CD4-positive, CD25-positive, alpha-beta regulatory T cell (primary cell): Measurements from ENCODE around the gene CCL28. TPM values are rescaled to one million over a fixed set of nuclear protein-coding genes. Genes with fewer than 3 reads are reported as not detected.
A peak's percentile ranks its signal among the peaks of the same experiment; 100 is the strongest.
"Not testable (repeated sequence)": the region's sequence is repeated elsewhere in the genome, so short reads cannot be mapped to it uniquely, and the experiment has no call there.

Experiments
- ATAC-seq, 2 donors: fragments of 150-1000 bp; cut with Tn5 transposase; one replicate each; pipeline ENCODE4 v1.10.0; 2021; ENCODE audit warnings: low read depth in 2 of 2, moderate number of reproducible peaks in 2 of 2, moderate library complexity in 1 of 2
- DNase-seq, 3 donors: peaks; one replicate each; pipeline versions ENCODE4 v3.0.0 to v3.0.0-alpha.2; 2012 to 2022; ENCODE audit warnings: mixed read lengths in 1 of 3
- H3K27ac ChIP-seq: one replicate; pipeline ENCODE4 v1.7.0; 2013; ENCODE audit warnings: mild to moderate bottlenecking, low read length; ENCODE audit not compliant: insufficient read depth, poor library complexity, severe bottlenecking
- H3K27me3 ChIP-seq: one replicate; pipeline ENCODE4 v1.7.0; 2013; ENCODE audit warnings: low read length; ENCODE audit not compliant: control insufficient read depth, insufficient read depth
- H3K36me3 ChIP-seq: one replicate; pipeline ENCODE4 v1.7.0; 2013; ENCODE audit warnings: mild to moderate bottlenecking, low read length, moderate library complexity; ENCODE audit not compliant: control insufficient read depth, insufficient read depth
- H3K4me1 ChIP-seq: 2 replicates; pipeline ENCODE4 v1.7.0; 2013; ENCODE audit warnings: mild to moderate bottlenecking, low read length; ENCODE audit not compliant: insufficient read depth, control insufficient read depth, poor library complexity, severe bottlenecking
- H3K4me3 ChIP-seq: one replicate; pipeline ENCODE4 v1.7.0; 2013; ENCODE audit warnings: low read depth, mild to moderate bottlenecking, low read length, moderate library complexity
- H3K9me3 ChIP-seq, 2 experiments: 1 replicate in 1 of 2; 2 replicates in 1 of 2; pipeline ENCODE4 v1.7.0; 2013; ENCODE audit warnings: low read length in 2 of 2, mild to moderate bottlenecking in 1 of 2, moderate library complexity in 1 of 2; ENCODE audit not compliant: control insufficient read depth in 2 of 2
- H3K27ac Mint-ChIP-seq, 3 donors: one replicate each; pipeline ENCODE4 v1.8.0; 2020 to 2022; ENCODE audit warnings: mild to moderate bottlenecking in 3 of 3, mixed read lengths in 3 of 3, moderate library complexity in 2 of 3
- H3K27me3 Mint-ChIP-seq: one replicate; pipeline ENCODE4 v1.8.0; 2022; ENCODE audit warnings: mild to moderate bottlenecking, mixed read lengths
- H3K36me3 Mint-ChIP-seq: one replicate; pipeline ENCODE4 v1.8.0; 2020; ENCODE audit warnings: mixed read lengths
- H3K4me1 Mint-ChIP-seq, 4 donors: one replicate each; pipeline ENCODE4 v1.8.0; 2020 to 2022; ENCODE audit warnings: mixed read lengths in 4 of 4, mild to moderate bottlenecking in 1 of 4
- H3K4me3 Mint-ChIP-seq, 4 donors: one replicate each; pipeline ENCODE4 v1.8.0; 2020 to 2022; ENCODE audit warnings: mild to moderate bottlenecking in 4 of 4, mixed read lengths in 4 of 4, moderate library complexity in 3 of 4
- H3K9me3 Mint-ChIP-seq, 7 donors: one replicate each; pipeline ENCODE4 v1.8.0; 2020 to 2022; ENCODE audit warnings: mixed read lengths in 7 of 7, mild to moderate bottlenecking in 3 of 7, moderate library complexity in 2 of 7
- polyA plus RNA-seq, 4 donors: library from polyadenylated mRNA; unstranded; fragments of 300-500 nt; fragmentation: Illumina TruSeq; gene quantifications; one replicate each; pipeline ENCODE4 v1.2.3, GENCODE V29; 2021
- total RNA-seq: library from RNA; stranded (reverse); gene quantifications from one replicate; pipeline ENCODE4 v1.2.3, GENCODE V29; 2022

CCL28 gene
- total and polyA plus RNA-seq, 5 donors from 2014 or later, result 14.5 to 18.4 (median 14.8) TPM

DNA sequence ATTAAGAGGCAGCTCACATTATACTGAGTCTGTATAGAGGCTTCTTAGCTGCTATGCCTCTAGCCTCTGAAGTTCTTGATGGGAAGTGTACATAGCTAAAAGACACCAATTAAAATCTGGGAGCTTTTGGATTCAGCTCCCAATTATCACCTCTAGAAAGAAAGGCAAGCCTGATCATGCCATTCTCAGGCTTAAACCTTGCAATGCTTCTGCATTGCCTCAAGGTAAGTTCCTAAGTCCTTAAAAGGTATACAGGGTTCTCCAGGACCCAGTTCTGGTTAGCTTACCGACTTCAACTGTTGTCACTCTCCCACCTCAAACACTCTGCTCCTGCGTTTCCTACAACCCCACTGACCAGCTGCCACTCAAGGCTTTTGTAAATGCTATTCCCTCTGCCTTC, 17.5 kb upstream of the CCL28 start:
- Histone ChIP-seq H3K27ac (no peak overlapping the region), H3K4me3 (no peak overlapping the region), H3K36me3 (no peaks in the 10 kb centered on the region), H3K9me3 (no peaks in the 10 kb centered on the region), H3K27me3 (no peaks in the 10 kb centered on the region), H3K4me1 (no peaks in the 10 kb centered on the region)
- no peaks in the 10 kb centered on the region for H3K4me1 Mint-ChIP-seq
- H3K9me3 Mint-ChIP-seq, result no peaks in the 10 kb centered on the region
- H3K4me3 Mint-ChIP-seq, result peak overlapping the region in 1 of 4 donors; percentile 15
- no peaks in the 10 kb centered on the region for H3K36me3 Mint-ChIP-seq
- DNase-seq (no peak), ATAC-seq (no peak)
- H3K27me3 Mint-ChIP-seq, result no peaks in the 10 kb centered on the region
- H3K27ac Mint-ChIP-seq, result no peak overlapping the region

DNA sequence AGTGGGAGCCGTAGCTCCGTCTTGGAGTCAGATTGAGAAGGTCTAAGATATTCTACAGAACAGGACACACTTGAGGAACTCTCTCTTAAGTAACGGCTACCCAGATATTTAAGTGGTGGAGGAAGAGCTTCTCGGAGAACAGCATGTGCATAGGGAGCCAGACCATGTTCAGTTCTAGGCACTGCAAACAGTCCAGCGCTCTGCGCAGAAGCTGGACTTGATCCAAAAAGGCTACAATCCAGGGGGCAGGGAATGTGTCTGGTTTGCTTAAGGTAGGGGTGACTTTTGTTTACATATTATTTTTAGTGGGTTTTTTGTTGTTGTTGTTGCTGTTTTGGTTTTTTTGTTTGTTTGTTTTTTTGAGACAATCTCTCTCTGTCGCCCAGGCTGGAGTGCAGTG, 16.8 kb upstream of the CCL28 start:
- Histone ChIP-seq H3K9me3 (no peaks in the 10 kb centered on the region), H3K27me3 (no peaks in the 10 kb centered on the region), H3K36me3 (no peaks in the 10 kb centered on the region), H3K4me1 (no peaks in the 10 kb centered on the region), H3K4me3 (no peak overlapping the region), H3K27ac (no peak overlapping the region)
- no peaks in the 10 kb centered on the region for H3K9me3 Mint-ChIP-seq
- H3K4me3 Mint-ChIP-seq, result no peak overlapping the region
- ATAC-seq (no peak), DNase-seq (no peak)
- peak overlapping the region in 1 of 3 donors; percentile 19 for H3K27ac Mint-ChIP-seq
- no peaks in the 10 kb centered on the region for H3K27me3 Mint-ChIP-seq
- no peaks in the 10 kb centered on the region for H3K4me1 Mint-ChIP-seq
- H3K36me3 Mint-ChIP-seq, result no peaks in the 10 kb centered on the region

DNA sequence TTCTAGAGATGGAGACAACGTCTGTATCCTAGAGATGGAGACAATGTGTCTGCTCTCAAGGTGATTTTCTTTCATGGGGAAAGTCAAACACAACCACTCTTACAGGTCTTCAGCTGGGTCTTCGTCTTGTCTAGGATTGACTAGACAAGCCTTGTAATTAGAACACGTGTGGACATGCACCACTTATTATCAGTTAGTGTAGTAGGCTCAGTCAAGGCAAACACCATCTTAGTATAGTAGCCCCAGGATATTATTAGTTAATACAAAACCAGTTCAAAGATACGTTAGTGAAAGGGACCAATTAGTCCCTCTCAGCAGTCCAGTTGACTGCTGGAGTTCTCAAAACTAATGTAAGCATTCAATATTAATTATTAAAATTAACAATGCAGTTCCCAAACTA, 15.1 kb upstream of the CCL28 start:
- Mint-ChIP-seq H3K27ac (no peak overlapping the region), H3K4me3 (no peak overlapping the region), H3K9me3 (no peaks in the 10 kb centered on the region), H3K27me3 (no peaks in the 10 kb centered on the region), H3K36me3 (no peaks in the 10 kb centered on the region), H3K4me1 (no peaks in the 10 kb centered on the region)
- DNase-seq (no peak), ATAC-seq (no peak)
- Histone ChIP-seq H3K36me3 (no peaks in the 10 kb centered on the region), H3K27ac (no peak overlapping the region), H3K4me3 (no peak overlapping the region), H3K4me1 (no peaks in the 10 kb centered on the region), H3K27me3 (no peaks in the 10 kb centered on the region), H3K9me3 (no peaks in the 10 kb centered on the region)

DNA sequence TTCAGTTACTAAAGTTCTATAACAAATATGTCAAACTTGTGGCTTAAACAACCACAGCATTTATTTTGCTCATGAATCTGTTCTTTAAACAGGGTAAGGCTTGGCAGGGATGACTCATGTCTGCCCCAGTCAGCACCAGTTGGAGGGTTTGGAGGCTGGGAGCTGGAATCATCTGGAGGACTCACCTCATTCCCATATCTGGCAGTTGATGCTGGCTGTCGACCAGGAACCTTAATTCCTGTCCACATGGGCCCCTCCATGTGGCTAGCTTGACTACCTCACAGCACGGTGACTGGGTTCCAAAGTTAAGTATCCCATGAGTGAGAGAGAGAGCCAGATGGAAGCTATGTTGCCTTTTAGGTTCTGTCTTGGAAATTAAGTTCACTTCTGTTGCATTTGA, 13.8 kb upstream of the CCL28 start:
- Mint-ChIP-seq H3K27me3 (no peaks in the 10 kb centered on the region), H3K4me1 (no peaks in the 10 kb centered on the region), H3K4me3 (no peak overlapping the region), H3K36me3 (no peaks in the 10 kb centered on the region), H3K27ac (no peak overlapping the region), H3K9me3 (peaks cover 0 to 2% (median 0%) of the 10 kb centered on the region in 7 donors)
- Histone ChIP-seq H3K27ac (no peak overlapping the region), H3K4me1 (no peaks in the 10 kb centered on the region), H3K9me3 (no peaks in the 10 kb centered on the region), H3K27me3 (no peaks in the 10 kb centered on the region), H3K36me3 (no peaks in the 10 kb centered on the region), H3K4me3 (no peak overlapping the region)
- DNase-seq (no peak), ATAC-seq (no peak)

DNA sequence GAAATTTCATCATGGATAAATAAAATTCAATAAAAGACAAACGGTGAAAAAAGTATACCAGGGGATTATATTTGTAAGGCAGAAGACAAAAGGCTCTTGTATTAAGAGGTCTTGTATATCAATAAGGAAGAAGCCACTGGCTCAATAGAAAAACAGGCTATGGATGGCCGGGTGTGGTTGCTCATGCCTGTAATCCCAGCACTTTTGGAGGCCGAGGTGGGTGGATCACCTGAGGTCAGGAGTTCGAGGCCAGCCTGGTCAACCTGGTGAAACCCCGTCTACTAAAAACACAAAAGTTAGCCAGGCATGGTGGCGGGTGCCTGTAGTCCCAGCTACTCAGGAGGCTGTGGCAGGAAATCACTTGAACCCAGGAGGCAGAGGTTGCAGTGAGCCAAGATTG, 10.9 kb upstream of the CCL28 start:
- not testable (repeated sequence) for H3K4me1 ChIP-seq, H3K27ac ChIP-seq, H3K27me3 ChIP-seq, H3K36me3 ChIP-seq, H3K9me3 Mint-ChIP-seq, H3K27me3 Mint-ChIP-seq, H3K4me3 Mint-ChIP-seq, H3K4me3 ChIP-seq, ATAC-seq, H3K36me3 Mint-ChIP-seq, H3K4me1 Mint-ChIP-seq, H3K27ac Mint-ChIP-seq, H3K9me3 ChIP-seq, DNase-seq

DNA sequence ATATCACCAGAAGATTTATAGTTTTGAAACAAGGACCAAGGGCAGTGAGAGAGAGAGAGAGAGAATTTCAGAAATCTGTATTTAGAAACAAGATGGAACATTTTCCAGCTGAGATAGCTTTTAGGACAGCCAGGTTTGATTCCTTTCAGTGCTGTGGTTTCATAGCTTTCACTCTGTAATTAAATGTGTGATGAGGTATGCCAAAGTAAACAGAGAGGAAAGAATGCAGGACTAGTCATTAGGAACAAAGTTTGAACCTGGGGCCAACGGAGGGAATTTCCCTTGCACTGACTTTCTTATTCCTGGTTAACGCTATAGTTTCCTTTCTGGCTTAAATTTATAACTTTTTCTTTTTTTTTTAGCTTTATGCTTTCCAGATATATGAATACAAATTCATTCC, 10.0 kb upstream of the CCL28 start:
- Histone ChIP-seq H3K27ac (no peak overlapping the region), H3K4me1 (no peaks in the 10 kb centered on the region), H3K9me3 (no peaks in the 10 kb centered on the region), H3K4me3 (no peak overlapping the region), H3K36me3 (no peaks in the 10 kb centered on the region), H3K27me3 (no peaks in the 10 kb centered on the region)
- peaks cover 0 to 2% (median 0%) of the 10 kb centered on the region in 7 donors for H3K9me3 Mint-ChIP-seq
- H3K27me3 Mint-ChIP-seq, result peaks cover under 1% of the 10 kb centered on the region
- H3K36me3 Mint-ChIP-seq, result no peaks in the 10 kb centered on the region
- H3K4me3 Mint-ChIP-seq, result no peak overlapping the region
- DNase-seq, result no peak
- no peak overlapping the region for H3K27ac Mint-ChIP-seq
- no peaks in the 10 kb centered on the region for H3K4me1 Mint-ChIP-seq
- no peak for ATAC-seq

DNA sequence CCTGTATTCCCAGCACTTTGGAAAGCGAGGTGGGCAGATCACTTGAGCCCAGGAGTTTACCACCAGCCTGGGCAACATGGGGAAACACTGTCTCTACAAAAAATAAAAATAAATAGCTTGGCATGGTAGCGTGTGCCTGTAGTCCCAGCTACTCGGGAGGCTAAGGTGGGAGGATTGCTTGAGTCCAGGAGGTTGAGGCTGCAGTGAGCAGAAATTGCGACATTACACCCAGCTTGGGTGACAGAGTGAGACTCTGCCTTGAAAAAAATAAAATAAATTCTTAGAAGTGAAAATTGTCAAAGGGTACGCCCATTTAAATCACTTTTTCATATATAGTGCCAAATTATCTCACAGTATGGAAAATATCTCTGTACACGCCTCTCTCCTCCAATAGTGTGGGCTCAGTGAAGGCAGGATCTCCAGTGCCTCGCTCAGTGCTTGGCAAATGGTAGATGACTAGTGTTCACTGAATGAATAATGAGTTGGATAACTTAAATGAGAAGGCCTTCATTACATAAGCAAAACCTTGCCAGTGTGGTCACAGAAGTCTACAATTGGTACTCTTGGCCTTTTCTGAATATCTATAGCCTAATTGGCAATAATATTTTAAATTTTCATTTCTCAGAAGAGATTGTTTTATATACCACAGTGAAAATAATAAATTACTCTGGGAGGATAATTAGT, 9.4 kb upstream of the CCL28 start:
- no peak overlapping the region for H3K27ac Mint-ChIP-seq
- Histone ChIP-seq H3K9me3 (no peaks in the 10 kb centered on the region), H3K4me3 (no peak overlapping the region), H3K27ac (no peak overlapping the region), H3K36me3 (no peaks in the 10 kb centered on the region), H3K27me3 (no peaks in the 10 kb centered on the region), H3K4me1 (no peaks in the 10 kb centered on the region)
- H3K4me3 Mint-ChIP-seq, result no peak overlapping the region
- H3K36me3 Mint-ChIP-seq, result no peaks in the 10 kb centered on the region
- peaks cover 6% of the 10 kb centered on the region for H3K27me3 Mint-ChIP-seq
- ATAC-seq (no peak), DNase-seq (no peak)
- peaks cover 0 to 2% (median 0%) of the 10 kb centered on the region in 7 donors for H3K9me3 Mint-ChIP-seq
- no peaks in the 10 kb centered on the region for H3K4me1 Mint-ChIP-seq

DNA sequence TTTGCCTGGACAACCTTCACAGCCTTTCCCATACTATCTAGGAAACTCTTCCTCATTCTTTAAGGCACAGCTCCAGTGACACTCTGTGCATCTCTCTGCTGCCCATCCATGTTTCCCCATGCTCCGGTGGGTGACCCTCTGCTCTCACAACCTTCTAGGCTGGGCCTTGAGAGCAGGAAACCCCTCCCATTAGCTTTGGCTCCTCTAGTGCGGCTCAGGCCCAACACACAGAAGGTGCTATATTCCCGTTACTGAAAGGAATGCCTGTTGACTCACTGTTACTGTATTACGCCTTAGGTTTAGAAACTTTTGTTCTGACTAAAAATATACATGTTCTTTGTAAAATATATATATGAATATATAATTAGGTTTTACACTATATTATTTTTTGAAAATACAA, 8.1 kb upstream of the CCL28 start:
- no peak for DNase-seq
- no peaks in the 10 kb centered on the region for H3K36me3 Mint-ChIP-seq
- ATAC-seq, result no peak
- H3K27ac Mint-ChIP-seq, result peak overlapping the region in 1 of 3 donors; percentile 88
- H3K27me3 Mint-ChIP-seq, result peaks cover 8% of the 10 kb centered on the region
- no peaks in the 10 kb centered on the region for H3K4me1 Mint-ChIP-seq
- no peaks in the 10 kb centered on the region for H3K9me3 ChIP-seq
- no peaks in the 10 kb centered on the region for H3K4me1 ChIP-seq
- H3K36me3 ChIP-seq, result no peaks in the 10 kb centered on the region
- no peak overlapping the region for H3K27ac ChIP-seq
- H3K9me3 Mint-ChIP-seq, result peaks cover 0 to 2% (median 0%) of the 10 kb centered on the region in 7 donors
- no peaks in the 10 kb centered on the region for H3K27me3 ChIP-seq
- H3K4me3 ChIP-seq, result no peak overlapping the region
- H3K4me3 Mint-ChIP-seq, result no peak overlapping the region
